DMS79 treated with DMSO at 0.1 percent for 48 hours (cell line): ENCODE measurements around the gene ENOX1.
"Not testable (repeated sequence)": the region's sequence is repeated elsewhere in the genome, so short reads cannot be mapped to it uniquely, and the experiment has no call there.

Source experiments
- DNase-seq: peaks from one replicate; lab custom pipeline; 2025; lab: John Stamatoyannopoulos, UW

The ENOX1 gene

GRCh38 chr13:43204591-43204990 lies 582.2 kb downstream of the ENOX1 start:
- no peak for DNase-seq

GRCh38 chr13:43203781-43204180 lies 583.0 kb downstream of the ENOX1 start:
- no peak for DNase-seq

DNA sequence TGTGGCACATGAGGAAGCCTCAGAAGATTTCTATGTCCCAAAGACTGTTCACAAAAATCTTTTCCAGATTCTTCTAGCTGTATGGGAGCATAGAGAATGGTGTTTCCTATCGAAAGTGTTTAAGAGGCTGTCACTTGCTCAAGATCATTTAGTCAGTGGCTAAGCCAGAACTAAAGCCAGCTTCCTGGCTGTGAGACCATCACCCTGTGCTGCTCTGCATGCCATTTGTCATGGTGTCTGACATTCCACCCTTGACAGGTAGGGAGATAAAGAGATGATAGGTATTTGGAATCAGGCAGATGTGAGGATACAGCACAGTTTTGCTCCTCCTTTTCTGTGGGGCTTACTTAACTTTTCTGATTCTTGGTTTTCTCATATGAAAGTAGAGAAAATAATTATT lies 586.0 kb downstream of the ENOX1 start:
- DNase-seq, result no peak

GRCh38 chr13:43200307-43200706 lies 586.5 kb downstream of the ENOX1 start:
- DNase-seq, result no peak

GRCh38 chr13:43196750-43197370 lies 589.9 kb downstream of the ENOX1 start:
- no peak for DNase-seq

- no peak for DNase-seq
Observed at GRCh38 chr13:43196086-43196621, 590.6 kb downstream of the ENOX1 start.

GRCh38 chr13:43195551-43195950 lies 591.2 kb downstream of the ENOX1 start:
- no peak for DNase-seq

DNA sequence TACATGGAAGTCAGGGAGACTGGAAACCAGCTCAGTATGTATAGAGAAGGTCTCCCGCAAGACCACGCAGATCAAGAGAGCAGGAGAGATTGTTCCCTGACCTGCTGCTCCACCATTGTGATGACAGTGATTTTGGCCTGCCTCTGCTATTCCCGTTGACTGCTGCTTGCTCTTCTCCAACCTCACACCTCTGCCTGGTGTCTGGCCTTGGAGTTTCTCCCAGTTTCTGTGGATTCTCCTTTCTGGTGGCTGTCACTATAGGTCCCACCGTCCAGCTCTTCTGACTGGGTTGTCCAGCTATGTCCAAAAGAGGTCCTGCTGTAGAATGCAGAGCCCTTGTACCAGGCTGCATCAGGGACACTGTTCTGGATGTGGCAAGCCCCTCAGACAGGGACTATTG lies 591.7 kb downstream of the ENOX1 start:
- DNase-seq, result no peak

GRCh38 chr13:43193789-43194420 lies 592.9 kb downstream of the ENOX1 start:
- no peak for DNase-seq

- DNase-seq, result no peak
Observed at GRCh38 chr13:43191546-43191945, 595.2 kb downstream of the ENOX1 start.

DNA sequence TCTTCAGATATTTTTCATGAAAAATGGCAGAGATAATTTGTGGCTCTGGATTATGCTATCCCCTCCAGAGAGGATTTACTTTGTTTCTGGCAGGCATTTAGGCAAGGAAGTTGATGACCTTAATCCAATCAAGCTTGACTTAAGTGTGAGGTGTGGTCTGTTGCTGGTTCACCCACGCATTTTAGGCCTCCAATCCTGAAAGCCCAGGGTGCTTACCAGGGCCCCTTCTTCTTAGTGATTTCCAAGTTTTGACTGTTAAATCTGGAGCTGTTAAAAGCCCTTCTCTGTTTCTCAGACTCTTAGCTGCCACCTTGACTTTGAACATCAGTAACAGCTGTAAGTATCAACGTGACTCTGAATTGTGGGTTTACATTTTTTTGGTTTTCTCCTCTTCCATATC lies 601.5 kb downstream of the ENOX1 start:
- DNase-seq, result no peak

GRCh38 chr13:43180837-43181236 lies 605.9 kb downstream of the ENOX1 start:
- DNase-seq, result no peak

- no peak for DNase-seq
Observed at GRCh38 chr13:43180036-43180660, 606.6 kb downstream of the ENOX1 start.

- no peak for DNase-seq
Observed at GRCh38 chr13:43171489-43171888, 615.3 kb downstream of the ENOX1 start.

- DNase-seq, result no peak
Observed at GRCh38 chr13:43170506-43170905, 616.3 kb downstream of the ENOX1 start.

DNA sequence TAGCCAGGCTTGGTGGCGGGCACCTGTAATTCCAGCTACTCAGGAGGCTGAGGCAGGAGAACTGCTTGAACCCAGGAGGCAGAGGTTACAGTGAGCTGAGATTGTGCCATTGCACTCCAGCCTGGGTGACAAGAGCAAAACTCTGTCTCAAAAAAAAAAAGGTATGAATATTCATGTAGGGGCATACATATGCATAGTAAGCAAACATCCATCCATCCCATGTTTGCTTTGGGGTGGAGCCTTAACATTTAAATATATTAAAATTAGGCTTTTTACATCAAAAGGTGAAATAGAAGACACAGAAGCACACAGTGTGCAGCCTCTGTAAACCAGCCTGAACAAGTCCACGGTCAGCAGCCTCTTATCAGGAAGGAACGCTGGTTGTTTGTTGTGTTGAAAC lies 618.3 kb downstream of the ENOX1 start:
- DNase-seq, result not testable (repeated sequence)

DNA sequence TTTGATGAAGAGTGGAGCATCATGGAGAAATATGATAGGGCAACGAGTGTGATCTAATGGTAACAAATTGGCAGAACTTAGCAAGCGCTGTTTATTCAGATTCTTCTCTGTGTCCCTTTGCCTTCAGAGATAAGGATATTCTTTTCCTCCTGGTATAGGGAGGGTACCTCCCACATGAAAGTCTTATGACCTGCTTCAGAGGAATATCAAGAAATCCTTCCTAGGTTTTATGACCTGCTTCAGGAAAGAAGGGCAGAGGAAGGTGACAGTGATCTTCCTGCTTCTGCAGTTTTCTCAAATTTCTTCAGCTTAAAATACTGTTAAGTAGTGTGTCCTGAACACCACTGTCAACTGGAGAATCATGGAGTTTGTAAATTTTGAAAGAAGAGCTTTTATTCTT lies 619.0 kb downstream of the ENOX1 start:
- DNase-seq, result no peak

DNA sequence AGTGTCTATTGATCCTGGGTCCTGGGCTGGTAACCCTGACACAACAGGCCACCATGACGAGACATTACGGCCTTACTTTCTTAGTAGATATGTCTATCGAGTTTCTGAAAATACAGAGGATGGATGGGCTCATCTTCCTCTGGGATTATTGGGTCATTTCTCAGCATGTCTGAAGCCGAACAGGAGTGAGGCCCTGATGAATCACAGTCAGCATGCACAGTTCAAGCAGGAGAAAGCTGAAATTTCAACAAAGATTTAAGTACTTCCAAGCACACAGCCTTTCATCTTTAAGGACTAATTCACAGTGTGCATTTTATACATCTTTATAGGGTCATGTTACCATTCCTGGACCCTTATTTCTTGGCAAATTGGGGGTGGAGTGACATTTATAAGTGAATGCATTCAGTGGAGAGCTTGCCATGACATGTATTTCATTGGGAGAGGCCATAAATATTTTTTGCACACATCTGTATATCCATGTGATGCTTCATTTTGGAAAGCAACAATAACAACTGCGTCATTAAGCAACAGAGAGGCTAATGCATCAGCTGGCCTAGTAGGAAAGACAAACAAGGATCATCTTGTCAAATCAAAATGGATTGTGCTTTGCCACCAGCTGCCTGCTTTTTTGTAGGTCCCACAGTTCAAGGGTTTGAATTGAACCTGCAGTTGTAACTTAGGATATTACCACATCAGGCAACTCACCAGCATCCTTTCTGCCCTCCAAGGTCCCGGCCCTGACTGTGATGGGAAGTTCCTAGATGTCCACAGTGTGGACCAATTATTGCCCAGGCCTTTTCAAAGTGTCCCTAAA lies 619.9 kb downstream of the ENOX1 start:
- DNase-seq, result no peak
